Coronary artery (tissue), 2 donors: Measurements from ENCODE around the gene UST.

Source experiments
- DNase-seq: peaks from one replicate; pipeline ENCODE4 v3.0.0-alpha.2; 2017; ENCODE audit warnings: low spot score
- H3K27ac ChIP-seq, 2 donors: fragments of 200-600 bp; sonication (generic); one replicate each; pipeline ENCODE4 v1.5.1; 2016 to 2019
- H3K4me3 ChIP-seq: fragments of 200-600 bp; sonication (generic); 2 replicates; pipeline ENCODE4 v1.5.1; 2016; ENCODE audit warnings: mild to moderate bottlenecking, moderate library complexity
- CTCF ChIP-seq: fragments of 200-600 bp; sonication (generic); IDR thresholded peaks from one replicate; pipeline ENCODE4 v1.5.1; 2019; ENCODE audit warnings: antibody characterized with exemption

The UST gene

GRCh38 chr6:148805777-148806176 is 58.9 kb downstream of the UST start:
- H3K4me3 ChIP-seq, result no peak overlapping the region
- no peak for DNase-seq
- no peak overlapping the region for H3K27ac ChIP-seq
- no peak for TF ChIP-seq CTCF

DNA sequence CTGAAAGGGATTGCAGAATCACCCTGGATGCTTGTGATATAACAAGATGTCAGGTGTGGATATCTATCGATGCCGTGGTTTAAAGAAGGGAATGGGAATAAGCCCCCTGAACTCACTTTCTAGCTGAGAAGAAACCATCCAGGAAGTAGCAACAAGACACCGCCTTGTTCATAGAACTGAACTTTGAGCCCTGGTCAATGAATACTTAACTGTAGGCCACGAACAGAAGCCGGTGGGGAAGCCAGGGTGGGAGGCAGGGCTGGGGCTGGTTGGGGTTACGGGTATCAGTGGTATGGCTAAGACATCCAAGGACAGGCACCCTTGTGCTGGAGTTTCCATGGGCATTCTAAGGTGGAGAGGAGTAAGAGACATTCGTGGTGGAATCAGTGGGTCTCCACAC is 61.0 kb downstream of the UST start:
- Histone ChIP-seq H3K27ac (no peak overlapping the region), H3K4me3 (no peak overlapping the region)
- TF ChIP-seq CTCF, result no peak
- DNase-seq, result no peak

- H3K27ac ChIP-seq, result no peak overlapping the region
- H3K4me3 ChIP-seq, result no peak overlapping the region
- TF ChIP-seq CTCF, result no peak
- DNase-seq, result no peak
These were observed 62.0 kb downstream of the UST start for GRCh38 chr6:148808786-148809304.

DNA sequence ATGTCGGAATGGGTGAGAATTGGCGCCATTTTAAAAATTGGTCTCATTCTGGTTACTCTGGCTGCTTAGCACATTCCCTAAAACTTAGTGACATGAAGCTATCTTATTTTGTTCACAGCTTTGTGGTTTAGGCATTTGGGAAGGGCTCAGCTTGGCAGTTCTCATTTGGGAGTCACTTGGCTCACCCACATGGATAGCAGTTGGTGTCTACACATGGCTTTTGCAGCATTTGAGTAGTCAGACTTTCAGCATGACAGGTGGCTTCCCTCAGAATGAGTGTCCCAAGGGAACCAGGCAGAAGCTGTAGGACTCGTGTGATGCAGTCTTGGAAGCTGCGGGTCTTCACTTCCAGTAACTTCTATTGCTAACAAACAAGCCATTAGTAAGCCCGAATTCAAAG is 64.6 kb downstream of the UST start:
- DNase-seq, result no peak
- no peak overlapping the region for H3K4me3 ChIP-seq
- no peak for TF ChIP-seq CTCF
- no peak overlapping the region for H3K27ac ChIP-seq

GRCh38 chr6:148814082-148814790 is 67.4 kb downstream of the UST start:
- Histone ChIP-seq H3K27ac (no peak overlapping the region), H3K4me3 (no peak overlapping the region)
- no peak for TF ChIP-seq CTCF
- no peak for DNase-seq

GRCh38 chr6:148814869-148815268 is 68.0 kb downstream of the UST start:
- no peak overlapping the region for H3K27ac ChIP-seq
- no peak for DNase-seq
- TF ChIP-seq CTCF, result no peak
- no peak overlapping the region for H3K4me3 ChIP-seq

DNA sequence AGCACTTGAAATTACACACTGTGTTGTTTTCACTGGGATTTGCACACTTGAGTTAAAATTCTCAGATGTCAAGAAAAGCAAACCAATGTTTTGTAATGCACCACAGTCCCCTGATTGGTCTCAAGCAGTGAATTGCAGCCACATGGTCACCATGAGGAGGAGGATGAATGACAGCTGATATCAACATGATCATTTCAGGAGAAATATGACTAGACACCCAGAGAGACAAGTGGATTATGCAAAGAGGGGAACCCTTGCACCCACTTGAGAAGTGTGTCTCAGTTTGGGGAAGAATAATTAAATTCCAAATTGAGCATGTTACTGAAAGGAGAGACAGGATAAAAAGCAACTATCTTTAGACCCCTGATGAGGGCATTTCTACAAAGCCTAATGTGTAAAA is 69.3 kb downstream of the UST start:
- no peak for DNase-seq
- H3K27ac ChIP-seq, result no peak overlapping the region
- H3K4me3 ChIP-seq, result no peak overlapping the region
- TF ChIP-seq CTCF, result no peak
